Right ventricle myocardium inferior (tissue), 1 donor: ENCODE measurements around the gene ATP8B4. TPM values are rescaled to one million over a fixed set of nuclear protein-coding genes. Genes with fewer than 3 reads are reported as not detected.

Experiments
- ATAC-seq: fragments of 200-7000 bp; cut with Tn5 transposase; one replicate; pipeline ENCODE4 v1.9.1; 2020; ENCODE audit warnings: mild to moderate bottlenecking, moderate library complexity
- DNase-seq: peaks from one replicate; pipeline ENCODE4 v3.0.0; 2021; ENCODE audit errors: missing footprints
- intact Hi-C: fragments of 100-400 bp; cut with DNase I; formaldehyde crosslinking; loops from one replicate; pipeline ENCODE4 v1.11.0; 2022
- total RNA-seq: library from RNA; stranded (reverse); fragmentation: NEBNext Ultra II Directional; extraction: Animal tissue kit (Norgen Biotek cat#: 25700); gene quantifications from one replicate; pipeline ENCODE4 v1.2.1, GENCODE V29; 2021
- donor health status: DM: no; HTN: yes; CAD: no; lungs with severe emphysema.

ATP8B4 gene
- total RNA-seq, 1 donor from 2014 or later = 6.1 TPM

- ATAC-seq (no peak), DNase-seq (no peak)
- intact Hi-C loops = no loop called here
Observed at GRCh38 chr15:49898575-49899283, 220.3 kb downstream of the ATP8B4 start.

GRCh38 chr15:49898097-49898496, 220.9 kb downstream of the ATP8B4 start:
- intact Hi-C loops = no loop called here

GRCh38 chr15:49895347-49896223, 223.4 kb downstream of the ATP8B4 start:
- intact Hi-C loops = no loop called here
- DNase-seq = no peak
- ATAC-seq = no peak

More at GRCh38 chr15:49898097-49898496, 220.9 kb downstream of the ATP8B4 start:
- DNase-seq (no peak), ATAC-seq (no peak)

GRCh38 chr15:49890689-49891088, 228.3 kb downstream of the ATP8B4 start:
- intact Hi-C loops = no loop called here
- ATAC-seq (no peak), DNase-seq (no peak)

- intact Hi-C loops = no loop called here
- ATAC-seq = no peak
Observed at GRCh38 chr15:49889536-49889935, 229.5 kb downstream of the ATP8B4 start.

GRCh38 chr15:49888734-49889133, 230.3 kb downstream of the ATP8B4 start:
- intact Hi-C loops = no loop called here
- no peak for DNase-seq
- ATAC-seq = no peak

More at GRCh38 chr15:49889536-49889935, 229.5 kb downstream of the ATP8B4 start:
- no peak for DNase-seq

GRCh38 chr15:49888323-49888693, 230.7 kb downstream of the ATP8B4 start:
- DNase-seq (no peak), ATAC-seq (no peak)
- intact Hi-C loops = no loop called here

GRCh38 chr15:49887659-49888322, 231.2 kb downstream of the ATP8B4 start:
- intact Hi-C loops = no loop called here
- DNase-seq = no peak
- ATAC-seq = no peak

GRCh38 chr15:49883121-49883520, 235.9 kb downstream of the ATP8B4 start:
- intact Hi-C loops = no loop called here
- ATAC-seq = no peak
- DNase-seq = no peak

- ATAC-seq (no peak), DNase-seq (no peak)
- intact Hi-C loops = no loop called here
Observed at GRCh38 chr15:49881866-49882265, 237.2 kb downstream of the ATP8B4 start.

GRCh38 chr15:49881433-49881832, 237.6 kb downstream of the ATP8B4 start:
- ATAC-seq = no peak
- DNase-seq = no peak
- intact Hi-C loops = no loop called here

- ATAC-seq = peak; percentile 75
- intact Hi-C loops = loop anchor here (1.0 to 5.0 kb wide), 3 partner anchors 109 to 177 kb away; no protein-coding TSS in a partner anchor
- DNase-seq = no peak
Observed at GRCh38 chr15:49877873-49878521, 241.0 kb downstream of the ATP8B4 start.

GRCh38 chr15:49877117-49877872, 241.7 kb downstream of the ATP8B4 start:
- intact Hi-C loops = loop anchor here (1.0 to 5.0 kb wide), 3 partner anchors 110 to 178 kb away; no protein-coding TSS in a partner anchor
- peak; percentile 3 for ATAC-seq
- DNase-seq = no peak

- intact Hi-C loops = loop anchor here (1.0 to 5.0 kb wide), 3 partner anchors 111 to 178 kb away; no protein-coding TSS in a partner anchor
- ATAC-seq (peak; percentile 89), DNase-seq (no peak)
Observed at GRCh38 chr15:49876401-49877038, 242.5 kb downstream of the ATP8B4 start.

GRCh38 chr15:49875392-49875791, 243.6 kb downstream of the ATP8B4 start:
- DNase-seq (no peak), ATAC-seq (no peak)
- intact Hi-C loops = loop anchor here (5.0 kb wide), 1 partner anchor 112 kb away; no protein-coding TSS in a partner anchor

- intact Hi-C loops = no loop called here
- ATAC-seq = no peak
- no peak for DNase-seq
Observed at GRCh38 chr15:49870472-49870871, 248.6 kb downstream of the ATP8B4 start.

GRCh38 chr15:49868348-49868747, 250.7 kb downstream of the ATP8B4 start:
- intact Hi-C loops = no loop called here
- ATAC-seq (no peak), DNase-seq (no peak)
